Adrenal gland (tissue), 5 donors: ENCODE measurements around the gene UPP2.

Experiments
- CTCF ChIP-seq, 6 experiments: fragments of 450-650 bp in 4 of 6; fragments of 200-600 bp in 2 of 6; sonication (generic) in 1 of 6; IDR thresholded peaks; 1 replicate in 5 of 6; 2 replicates in 1 of 6; pipeline versions ENCODE4 v1.5.1 to v1.8.0; 2016 to 2021; ENCODE audit warnings: antibody characterized with exemption in 6 of 6, mild to moderate bottlenecking in 2 of 6, moderate library complexity in 1 of 6
- POLR2A ChIP-seq, 2 donors: fragments of 450-650 bp; IDR thresholded peaks; one replicate each; pipeline ENCODE4 v1.6.1; 2017; ENCODE audit warnings: antibody characterized with exemption in 2 of 2, mild to moderate bottlenecking in 2 of 2, moderate library complexity in 1 of 2
- donor health status: DM: no; HTN: no; CAD: no.

- TF ChIP-seq POLR2A (IDR thresholded peaks at IDR 0.05) (no peak), CTCF (IDR thresholded peaks at IDR 0.05) (no peak)
These were observed 18.4 kb downstream of the UPP2 start for GRCh38 chr2:158120102-158120501.
